Suprapubic skin (tissue), 4 donors: ENCODE data around the gene TMEM145. TPM values are rescaled to one million over a fixed set of nuclear protein-coding genes. Genes with fewer than 3 reads are reported as not detected.

Source experiments
- DNase-seq, 2 donors: peaks; one replicate each; pipeline ENCODE4 v3.0.0-alpha.2; 2019; ENCODE audit warnings: low spot score in 2 of 2
- H3K27ac ChIP-seq: fragments of 200-600 bp; sonication (generic); one replicate; pipeline ENCODE4 v1.5.1; 2019
- H3K27me3 ChIP-seq: fragments of 200-600 bp; sonication (generic); one replicate; pipeline ENCODE4 v1.5.1; 2019
- H3K36me3 ChIP-seq: fragments of 200-600 bp; sonication (generic); one replicate; pipeline ENCODE4 v1.5.1; 2019
- H3K4me1 ChIP-seq: fragments of 200-600 bp; sonication (generic); one replicate; pipeline ENCODE4 v1.5.1; 2019
- H3K4me3 ChIP-seq: fragments of 200-600 bp; sonication (generic); one replicate; pipeline ENCODE4 v1.5.1; 2019; ENCODE audit warnings: mild to moderate bottlenecking
- H3K9me3 ChIP-seq: fragments of 200-600 bp; sonication (generic); one replicate; pipeline ENCODE4 v1.5.1; 2019
- CTCF ChIP-seq, 2 donors: fragments of 200-600 bp in 1 of 2; fragments of 450-650 bp in 1 of 2; sonication (generic) in 1 of 2; IDR thresholded peaks; one replicate each; pipeline ENCODE4 v1.5.1; 2016 to 2019; ENCODE audit warnings: antibody characterized with exemption in 2 of 2, mild to moderate bottlenecking in 1 of 2, moderate library complexity in 1 of 2
- EP300 ChIP-seq: sonication (generic); formaldehyde crosslinking; IDR thresholded peaks from one replicate; pipeline ENCODE4 v1.6.1; 2017; ENCODE audit warnings: antibody characterized with exemption
- POLR2A ChIP-seq, 2 donors: fragments of 450-650 bp; IDR thresholded peaks; one replicate each; pipeline ENCODE4 v1.6.1; 2017; ENCODE audit warnings: antibody characterized with exemption in 2 of 2, mild to moderate bottlenecking in 2 of 2, moderate library complexity in 2 of 2
- POLR2AphosphoS5 ChIP-seq, 3 donors: sonication (generic); formaldehyde crosslinking; IDR thresholded peaks; one replicate each; pipeline ENCODE4 v1.6.1; 2017; ENCODE audit warnings: antibody characterized with exemption in 3 of 3
- WGBS: methylation state at CpG from one replicate; pipeline ENCODE4 v1.1.5; 2018; 5-methylcytosine and 5-hydroxymethylcytosine counted together
- total RNA-seq, 4 donors: library from RNA; depleted of rRNA; stranded (reverse); fragments of >200 nt; gene quantifications; one replicate each; pipeline ENCODE4 v1.1.0, GENCODE V29; 2016

The TMEM145 gene
- total RNA-seq, 4 donors from 2014 or later: 4.2 TPM; not detected in 3

- no peaks in the 10 kb centered on the region for H3K27me3 ChIP-seq
- TF ChIP-seq POLR2AphosphoS5 (IDR thresholded peaks at IDR 0.05): peak in 1 of 3 donors; percentile 18
- no peak for TF ChIP-seq EP300
- no peak for TF ChIP-seq POLR2A (IDR thresholded peaks at IDR 0.05)
- no peak for TF ChIP-seq CTCF (IDR thresholded peaks at IDR 0.05)
- no peaks in the 10 kb centered on the region for H3K9me3 ChIP-seq
- H3K36me3 ChIP-seq: peaks cover 22% of the 10 kb centered on the region
- peaks cover 35% of the 10 kb centered on the region for H3K4me1 ChIP-seq
- H3K4me3 ChIP-seq: peak within 1 kb of the TSS; percentile 78
- peak; percentile 100 for DNase-seq
- WGBS: under 1% methylated on average over 47 of the region's 52 CpGs
- H3K27ac ChIP-seq: peak within 1 kb of the TSS; percentile 100
Observed at GRCh38 chr19:42268704-42269477, 44.2 kb upstream of the TMEM145 start, which contains the start of gene CIC. CIC (plus strand) TSS chr19:42269252; CDS start chr19:42271784, 2,532 bp downstream.

DNA sequence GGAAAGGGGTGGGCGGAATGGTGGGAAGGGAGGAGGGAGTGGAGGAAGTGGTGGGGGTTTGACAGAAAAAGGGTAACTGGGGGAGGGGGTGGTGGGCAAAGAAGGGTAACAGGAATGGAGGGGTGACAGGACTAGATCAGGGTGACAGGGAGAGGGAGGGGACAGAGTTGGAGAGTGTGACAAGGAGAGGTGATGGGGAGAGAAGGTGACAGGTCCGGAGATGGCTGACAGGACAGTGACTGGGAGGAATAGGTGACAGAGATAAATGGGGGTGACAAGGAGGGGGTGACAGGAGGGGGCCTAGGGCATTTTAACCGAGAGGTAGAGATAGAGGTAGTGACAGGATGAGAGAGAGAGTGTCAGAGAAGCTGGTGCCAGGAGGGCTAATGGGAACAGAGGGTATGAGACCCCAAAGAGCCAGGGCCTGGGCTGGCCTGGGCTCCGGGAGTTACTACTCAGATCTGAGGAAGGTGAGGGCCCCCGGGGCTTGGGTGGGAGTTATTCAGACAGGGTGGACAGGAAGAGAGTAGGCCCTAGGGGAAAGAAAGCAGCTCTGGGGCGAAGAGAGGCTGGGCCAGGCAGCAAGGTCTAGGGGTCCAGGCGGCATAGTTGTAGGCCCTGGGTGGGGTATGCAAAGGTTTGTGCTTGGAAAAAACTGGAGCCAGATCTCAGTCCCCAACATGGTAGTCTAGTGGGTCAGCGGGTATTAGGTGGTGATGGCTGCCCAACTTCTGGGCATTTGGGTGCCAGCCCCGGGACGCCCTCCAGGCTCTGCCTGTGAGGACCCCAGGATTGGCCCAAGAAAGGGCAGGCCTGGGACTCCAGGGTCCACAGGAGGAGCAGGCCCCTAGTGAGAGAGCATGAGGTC is 43.4 kb upstream of the TMEM145 start:
- Histone ChIP-seq H3K9me3 (no peaks in the 10 kb centered on the region), H3K27me3 (no peaks in the 10 kb centered on the region), H3K36me3 (peaks cover 29% of the 10 kb centered on the region), H3K4me1 (peaks cover 40% of the 10 kb centered on the region), H3K4me3 (peak overlapping the region; percentile 78), H3K27ac (peak overlapping the region; percentile 100)
- peak; percentile 79 to 81 for DNase-seq
- TF ChIP-seq CTCF (IDR thresholded peaks at IDR 0.05) (no peak), EP300 (no peak), POLR2A (IDR thresholded peaks at IDR 0.05) (no peak), POLR2AphosphoS5 (IDR thresholded peaks at IDR 0.05) (no peak)
- WGBS: 18% methylated on average over 10 of the region's 10 CpGs

GRCh38 chr19:42270346-42271044 is 42.6 kb upstream of the TMEM145 start:
- 2% methylated on average over 6 of the region's 18 CpGs for WGBS
- Histone ChIP-seq H3K9me3 (no peaks in the 10 kb centered on the region), H3K36me3 (peaks cover 29% of the 10 kb centered on the region), H3K27ac (peak overlapping the region; percentile 100), H3K4me3 (peak overlapping the region; percentile 78), H3K4me1 (peaks cover 46% of the 10 kb centered on the region), H3K27me3 (no peaks in the 10 kb centered on the region)
- DNase-seq: peak; percentile 82 to 86
- no peak for TF ChIP-seq CTCF (IDR thresholded peaks at IDR 0.05)
- TF ChIP-seq POLR2A (IDR thresholded peaks at IDR 0.05): peak in 1 of 2 donors; percentile 13

GRCh38 chr19:42271045-42271419 is 42.1 kb upstream of the TMEM145 start:
- H3K27me3 ChIP-seq: no peaks in the 10 kb centered on the region
- DNase-seq: no peak
- WGBS: 55% methylated on average over 2 of the region's 3 CpGs
- TF ChIP-seq CTCF (IDR thresholded peaks at IDR 0.05) (no peak), POLR2A (IDR thresholded peaks at IDR 0.05) (no peak), EP300 (no peak)
- H3K36me3 ChIP-seq: peaks cover 29% of the 10 kb centered on the region
- H3K4me3 ChIP-seq: peak overlapping the region; percentile 78
- no peaks in the 10 kb centered on the region for H3K9me3 ChIP-seq
- peaks cover 50% of the 10 kb centered on the region for H3K4me1 ChIP-seq
- H3K27ac ChIP-seq: peak overlapping the region; percentile 100
